ENCODE data around the gene GALT. TPM values are rescaled to one million over a fixed set of nuclear protein-coding genes. Genes with fewer than 3 reads are reported as not detected.
A peak's percentile ranks its signal among the peaks of the same experiment; 100 is the strongest.

GALT gene
- total RNA-seq, 3 donors from 2014 or later, result 26.1 to 37.0 (median 36.7) TPM

GRCh38 chr9:34664281-34665066 lies 18.0 kb downstream of the GALT start:
- DNase-seq (ENCODE audit: low spot score in 2 of 2), result peak; percentile 71 to 75

DNA sequence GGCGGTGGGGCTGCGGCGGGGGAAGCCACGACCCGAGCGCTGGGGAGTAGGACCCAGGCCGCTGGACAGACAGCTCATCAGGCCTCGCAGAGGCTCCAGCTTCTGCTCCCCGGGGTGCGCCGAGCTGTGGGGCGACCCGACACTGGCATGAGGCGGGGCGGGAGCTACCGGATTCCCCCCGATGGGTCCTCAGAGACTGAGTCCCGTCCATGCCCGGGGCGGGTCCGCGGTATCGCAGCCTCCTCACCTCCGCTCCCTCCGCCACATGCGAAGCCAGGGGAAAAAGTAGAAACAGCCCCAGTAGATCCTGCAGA lies 18.5 kb downstream of the GALT start:
- no peaks in the 10 kb centered on the region for H3K27me3 ChIP-seq
- intact Hi-C loops (cut with DNase I; ENCODE audit: low total_unique reads), result no loop called here
- DNase-seq (ENCODE audit: low spot score in 2 of 2), result peak in 1 of 2 donors; percentile 58

More at GRCh38 chr9:34664281-34665066, 18.0 kb downstream of the GALT start:
- Histone ChIP-seq H3K9me3 (no peaks in the 10 kb centered on the region), H3K4me3 (peak overlapping the region; percentile 67 to 84 (median 74)), H3K4me1 (no peaks in the 10 kb centered on the region), H3K27me3 (no peaks in the 10 kb centered on the region), H3K36me3 (no peaks in the 10 kb centered on the region), H3K27ac (peak overlapping the region; percentile 97 to 98)
- intact Hi-C loops (cut with DNase I; ENCODE audit: low total_unique reads), result no loop called here
- TF ChIP-seq CTCF (IDR thresholded peaks at IDR 0.05), result peak; percentile 50 to 72 (median 60)
- TF ChIP-seq POLR2A (IDR thresholded peaks at IDR 0.05), result no peak

DNA sequence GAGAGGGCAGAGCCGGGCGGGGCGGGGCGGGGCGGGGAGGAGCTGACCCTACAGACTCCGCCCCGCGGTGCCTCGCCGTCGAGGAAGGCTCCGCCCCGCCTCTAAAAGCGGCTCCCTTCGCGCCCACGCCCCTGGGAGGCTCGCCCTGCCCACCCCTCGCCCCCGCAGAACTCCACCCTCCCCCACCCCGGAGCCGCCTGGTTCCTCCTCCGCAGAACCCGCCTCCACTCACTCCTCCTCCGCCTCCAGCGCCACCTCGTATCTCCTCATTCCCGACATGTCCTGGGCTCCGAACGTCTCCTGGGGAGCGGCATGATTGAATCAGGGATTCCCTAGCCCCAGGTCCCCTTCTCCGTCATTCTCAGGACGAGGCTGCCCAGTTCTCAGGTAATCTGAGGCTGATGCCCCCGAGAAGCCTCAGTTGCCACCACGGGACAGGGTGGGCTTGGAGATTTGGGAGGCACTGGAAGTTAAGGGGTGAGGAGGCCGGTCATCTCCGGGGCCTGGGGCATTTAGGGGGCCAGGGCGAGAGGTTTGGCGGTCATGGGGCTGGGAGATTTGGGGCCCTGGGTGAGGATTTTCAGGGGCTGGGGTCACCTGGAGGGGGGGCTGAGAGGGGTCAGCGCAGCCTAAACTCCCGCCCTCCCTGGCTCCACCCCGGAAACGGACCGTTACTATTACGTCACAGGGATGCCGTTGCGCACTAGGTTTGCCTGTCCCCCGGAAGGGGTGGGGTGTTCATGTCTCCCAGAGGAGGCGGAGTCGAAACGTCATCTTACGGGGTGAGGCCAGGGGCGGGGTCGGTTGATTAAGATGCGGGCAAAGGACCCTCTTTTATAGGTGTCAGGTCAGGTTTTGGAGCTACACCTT lies 19.1 kb downstream of the GALT start:
- no peaks in the 10 kb centered on the region for H3K4me1 ChIP-seq
- DNase-seq (ENCODE audit: low spot score in 2 of 2), result peak; percentile 93 to 96
- peaks cover 0 to 2% of the 10 kb centered on the region in 2 donors for H3K9me3 ChIP-seq
- TF ChIP-seq CTCF (IDR thresholded peaks at IDR 0.05) (peak in 1 of 3 donors; percentile 8), POLR2AphosphoS5 (IDR thresholded peaks at IDR 0.05) (peak; percentile 83 to 94 (median 88)), POLR2A (IDR thresholded peaks at IDR 0.05) (peak; percentile 74)
- H3K27ac ChIP-seq, result peak overlapping the region; percentile 97 to 98
- intact Hi-C loops (cut with DNase I; ENCODE audit: low total_unique reads), result no loop called here
- H3K36me3 ChIP-seq, result no peaks in the 10 kb centered on the region
- H3K27me3 ChIP-seq, result no peaks in the 10 kb centered on the region
- H3K4me3 ChIP-seq, result peak overlapping the region; percentile 67 to 84 (median 74)

More for the DNA sequence above, 18.5 kb downstream of the GALT start:
- Histone ChIP-seq H3K9me3 (peaks cover 0 to 2% of the 10 kb centered on the region in 2 donors), H3K4me1 (no peaks in the 10 kb centered on the region), H3K4me3 (peak overlapping the region; percentile 67 to 84 (median 74)), H3K27ac (peak overlapping the region; percentile 97 to 98), H3K36me3 (no peaks in the 10 kb centered on the region)
- no peak for TF ChIP-seq CTCF (IDR thresholded peaks at IDR 0.05)
- no peak for TF ChIP-seq POLR2AphosphoS5 (IDR thresholded peaks at IDR 0.05)
- TF ChIP-seq POLR2A (IDR thresholded peaks at IDR 0.05), result no peak

DNA sequence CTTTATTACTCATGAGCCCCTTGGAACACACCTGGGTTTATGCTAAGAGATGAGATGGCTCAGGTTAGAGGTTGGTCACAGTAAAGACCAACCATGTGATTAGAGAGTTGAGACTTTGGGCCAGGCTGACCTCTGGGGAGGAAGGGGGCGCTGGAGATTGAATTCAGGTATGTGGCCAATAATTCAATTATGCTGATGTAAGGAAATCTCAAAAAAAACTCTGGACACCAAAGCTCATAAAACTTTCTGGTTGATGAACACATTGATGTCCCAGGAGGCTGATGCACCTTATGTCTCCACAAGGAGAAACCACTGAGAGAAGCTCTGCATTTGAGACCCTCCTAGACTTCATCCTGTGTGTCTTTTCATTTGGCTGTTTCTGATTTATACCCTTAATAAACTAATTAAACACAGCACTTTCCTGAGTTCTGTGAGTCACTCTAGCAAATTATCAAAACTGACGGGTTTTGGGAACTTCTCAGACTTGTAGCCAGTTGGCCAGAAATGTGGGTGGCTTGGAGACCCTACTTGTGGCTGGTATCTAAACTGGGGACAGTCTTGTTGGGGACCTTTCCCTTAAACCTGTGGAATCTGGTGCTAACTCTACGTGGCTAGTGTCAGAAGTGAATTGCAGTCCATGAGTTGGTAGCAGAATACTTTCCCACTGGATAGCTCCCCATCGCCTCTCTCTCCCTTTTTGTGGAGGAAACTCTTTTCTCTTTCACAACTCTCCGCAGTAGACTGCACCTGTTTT lies 23.5 kb downstream of the GALT start:
- Histone ChIP-seq H3K36me3 (no peaks in the 10 kb centered on the region), H3K9me3 (peaks cover 0 to 2% of the 10 kb centered on the region in 2 donors), H3K4me1 (no peaks in the 10 kb centered on the region), H3K27me3 (no peaks in the 10 kb centered on the region), H3K27ac (no peak overlapping the region), H3K4me3 (no peak overlapping the region)
- intact Hi-C loops (cut with DNase I; ENCODE audit: low total_unique reads), result no loop called here
- no peak for TF ChIP-seq POLR2AphosphoS5 (IDR thresholded peaks at IDR 0.05)
- no peak for TF ChIP-seq CTCF (IDR thresholded peaks at IDR 0.05)
- TF ChIP-seq POLR2A (IDR thresholded peaks at IDR 0.05), result no peak
- no peak for DNase-seq (ENCODE audit: low spot score in 2 of 2)

All from breast epithelium (tissue), 4 donors.